Activated CD4-positive, alpha-beta T cell treated with anti-CD3 and anti-CD28 coated beads for 36 hours (primary cell): ENCODE data around the gene GFOD2. TPM values are rescaled to one million over a fixed set of nuclear protein-coding genes. Genes with fewer than 3 reads are reported as not detected.

Experiments
- ATAC-seq: fragments of 200-7000 bp; cut with Tn5 transposase; one replicate; pipeline ENCODE4 v1.10.0; 2021; ENCODE audit warnings: mild to moderate bottlenecking, moderate library complexity
- CTCF ChIA-PET: fragments of 350-600 bp; sonication (Branson Sonifier 250); formaldehyde crosslinking; loops from one replicate; lab custom pipeline; 2021; ENCODE audit warnings: antibody characterized with exemption; lab: Charles Lee
- POLR2A ChIA-PET: fragments of 350-600 bp; sonication (Branson Sonifier 250); formaldehyde crosslinking; loops from one replicate; lab custom pipeline; 2021; ENCODE audit warnings: antibody characterized with exemption, inconsistent platforms; lab: Charles Lee
- DNase-seq: peaks from one replicate; pipeline ENCODE4 v3.0.0-alpha.2; 2020
- H3K27ac Mint-ChIP-seq: one replicate; pipeline ENCODE4 v1.8.0; 2021; ENCODE audit warnings: mixed read lengths
- H3K27me3 Mint-ChIP-seq: one replicate; pipeline ENCODE4 v1.8.0; 2021; ENCODE audit warnings: mixed read lengths
- H3K36me3 Mint-ChIP-seq: one replicate; pipeline ENCODE4 v1.8.0; 2021; ENCODE audit warnings: low read depth, mixed read lengths
- H3K4me1 Mint-ChIP-seq: one replicate; pipeline ENCODE4 v1.8.0; 2021; ENCODE audit warnings: mixed read lengths
- H3K4me3 Mint-ChIP-seq: one replicate; pipeline ENCODE4 v1.8.0; 2021; ENCODE audit warnings: mild to moderate bottlenecking, moderate library complexity, mixed read lengths
- H3K9me3 Mint-ChIP-seq: one replicate; pipeline ENCODE4 v1.8.0; 2021; ENCODE audit warnings: low read depth, mixed read lengths
- intact Hi-C, 2 experiments: fragments of 100-400 bp; cut with DNase I in 1 of 2; cut with micrococcal nuclease in 1 of 2; formaldehyde crosslinking; loops; one replicate each; pipeline versions ENCODE4 v1.14.2 to v1.15.1; 2022 to 2024; cut with DNase I, micrococcal nuclease
- total RNA-seq, 2 experiments: library from RNA; stranded (reverse); gene quantifications; one replicate each; pipeline ENCODE4 v1.2.3, GENCODE V29; 2021

Gene GFOD2
- total RNA-seq, 2 experiments from 2014 or later: 8.7 to 11.5 TPM

DNA sequence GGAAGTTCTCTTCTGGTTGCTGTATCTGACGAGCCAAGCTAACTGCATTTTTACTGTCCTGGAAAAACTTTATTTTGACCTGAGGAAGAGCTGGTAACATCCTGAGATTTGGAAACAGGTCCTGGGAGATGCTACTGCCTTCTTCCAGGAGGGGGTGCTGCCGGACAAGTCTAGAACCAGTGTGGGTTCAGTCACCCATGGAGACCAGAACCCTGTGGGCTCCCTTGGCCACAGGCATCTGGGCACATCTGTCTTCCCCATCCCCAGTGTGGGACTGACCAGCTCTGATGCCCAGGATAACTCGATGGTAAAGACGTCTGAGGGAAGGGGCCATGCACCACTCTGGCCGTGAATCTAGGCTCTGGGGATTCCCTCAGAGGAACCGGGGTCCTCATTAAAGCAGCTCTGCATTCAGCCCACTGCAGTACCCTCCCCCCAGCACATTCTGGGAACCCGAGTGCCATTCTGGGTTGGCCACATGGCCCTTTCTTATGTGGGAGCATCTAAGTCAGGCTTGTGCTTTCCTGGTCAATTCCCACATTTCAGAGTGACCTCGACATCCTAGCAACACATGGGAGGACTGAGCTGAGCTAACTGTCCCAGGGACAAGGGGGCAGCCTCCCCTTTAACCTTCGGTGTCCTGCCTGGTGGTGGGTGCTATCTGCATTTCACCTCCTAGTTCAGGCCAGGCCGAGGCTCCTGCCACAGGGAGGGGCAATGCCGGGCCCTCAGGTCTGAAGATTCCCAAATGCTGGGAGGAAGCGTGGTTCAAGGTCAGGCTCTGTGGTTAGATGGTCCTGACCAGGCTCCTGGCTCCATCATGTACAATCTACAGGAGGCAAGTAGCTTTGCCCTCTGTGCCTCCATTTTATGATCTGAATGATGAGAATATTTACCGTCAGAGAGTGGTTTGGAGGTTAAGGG is 46.1 kb downstream of the GFOD2 start:
- Mint-ChIP-seq H3K27me3 (no peaks in the 10 kb centered on the region), H3K9me3 (no peaks in the 10 kb centered on the region), H3K4me3 (no peak overlapping the region), H3K36me3 (no peaks in the 10 kb centered on the region), H3K4me1 (peaks cover 3% of the 10 kb centered on the region), H3K27ac (no peak overlapping the region)
- DNase-seq (peak; percentile 77), ATAC-seq (peak; percentile 25)
- ChIA-PET CTCF (interaction anchor here (0.6 to 10.5 kb wide), 19 partner anchors 8 to 370 kb away, joined by 3 to 99 read pairs (median 3); partner anchors contain the start of genes PARD6A, RANBP10 and TSNAXIP1), POLR2A (interaction anchor here (0.6 kb wide), 2 partner anchors 13 to 263 kb away, joined by 3 read pairs; partner anchors contain the start of gene ACD)
- intact Hi-C loops: loop anchor here (1.0 to 10.0 kb wide), 5 partner anchors 44 to 372 kb away; partner anchors contain the start of genes GFOD2 (in 1 of the 2) and PSMB10 (in 1 of the 2)

- H3K27me3 Mint-ChIP-seq: no peaks in the 10 kb centered on the region
- intact Hi-C loops: loop anchor here (1.0 to 10.0 kb wide), 5 partner anchors 45 to 372 kb away; partner anchors contain the start of genes GFOD2 (in 1 of the 2) and PSMB10 (in 1 of the 2)
- H3K4me1 Mint-ChIP-seq: peaks cover 9% of the 10 kb centered on the region
- H3K9me3 Mint-ChIP-seq: no peaks in the 10 kb centered on the region
- no peaks in the 10 kb centered on the region for H3K36me3 Mint-ChIP-seq
- CTCF ChIA-PET: interaction anchor here (0.6 to 10.5 kb wide), 18 partner anchors 8 to 371 kb away, joined by 3 to 99 read pairs (median 3); partner anchors contain the start of genes PARD6A, RANBP10 and TSNAXIP1
- POLR2A ChIA-PET: interaction anchor here (0.6 kb wide), 1 partner anchor 264 kb away, joined by 3 read pairs; no protein-coding TSS in a partner anchor
- ATAC-seq (no peak), DNase-seq (no peak)
- H3K27ac Mint-ChIP-seq: no peak overlapping the region
- H3K4me3 Mint-ChIP-seq: no peak overlapping the region
These were observed 46.8 kb downstream of the GFOD2 start for GRCh38 chr16:67672306-67672705.

- Mint-ChIP-seq H3K9me3 (no peaks in the 10 kb centered on the region), H3K27ac (no peak overlapping the region), H3K4me1 (peaks cover 19% of the 10 kb centered on the region), H3K36me3 (no peaks in the 10 kb centered on the region), H3K4me3 (no peak overlapping the region), H3K27me3 (no peaks in the 10 kb centered on the region)
- no peak for ATAC-seq
- ChIA-PET CTCF (interaction anchor here (0.5 to 10.5 kb wide), 15 partner anchors 9 to 303 kb away, joined by 3 to 99 read pairs (median 3); partner anchors contain the start of gene PARD6A), POLR2A (no interaction called here)
- intact Hi-C loops: loop anchor here (5.0 to 10.0 kb wide), 3 partner anchors 48 to 375 kb away; partner anchors contain the start of genes GFOD2 (in 1 of the 2) and PSMB10 (in 1 of the 2)
- DNase-seq: no peak
These were observed 49.5 kb downstream of the GFOD2 start for GRCh38 chr16:67669499-67670101.

- peaks cover 19% of the 10 kb centered on the region for H3K4me1 Mint-ChIP-seq
- no peaks in the 10 kb centered on the region for H3K9me3 Mint-ChIP-seq
- DNase-seq (peak; percentile 57), ATAC-seq (no peak)
- no peaks in the 10 kb centered on the region for H3K36me3 Mint-ChIP-seq
- intact Hi-C loops: loop anchor here (1.0 kb wide), 2 partner anchors 147 to 178 kb away; partner anchors contain the start of gene NUTF2 (in 1 of the 2)
- H3K4me3 Mint-ChIP-seq: no peak overlapping the region
- no peak overlapping the region for H3K27ac Mint-ChIP-seq
- ChIA-PET POLR2A (interaction anchor here (0.6 kb wide), 1 partner anchor 10 kb away, joined by 3 read pairs; no protein-coding TSS in a partner anchor), CTCF (interaction anchor here (0.6 to 10.5 kb wide), 16 partner anchors 9 to 180 kb away, joined by 3 to 99 read pairs (median 4); partner anchors contain the start of genes CARMIL2 and GFOD2)
- H3K27me3 Mint-ChIP-seq: no peaks in the 10 kb centered on the region
These were observed 50.5 kb downstream of the GFOD2 start for GRCh38 chr16:67668495-67669157.

DNA sequence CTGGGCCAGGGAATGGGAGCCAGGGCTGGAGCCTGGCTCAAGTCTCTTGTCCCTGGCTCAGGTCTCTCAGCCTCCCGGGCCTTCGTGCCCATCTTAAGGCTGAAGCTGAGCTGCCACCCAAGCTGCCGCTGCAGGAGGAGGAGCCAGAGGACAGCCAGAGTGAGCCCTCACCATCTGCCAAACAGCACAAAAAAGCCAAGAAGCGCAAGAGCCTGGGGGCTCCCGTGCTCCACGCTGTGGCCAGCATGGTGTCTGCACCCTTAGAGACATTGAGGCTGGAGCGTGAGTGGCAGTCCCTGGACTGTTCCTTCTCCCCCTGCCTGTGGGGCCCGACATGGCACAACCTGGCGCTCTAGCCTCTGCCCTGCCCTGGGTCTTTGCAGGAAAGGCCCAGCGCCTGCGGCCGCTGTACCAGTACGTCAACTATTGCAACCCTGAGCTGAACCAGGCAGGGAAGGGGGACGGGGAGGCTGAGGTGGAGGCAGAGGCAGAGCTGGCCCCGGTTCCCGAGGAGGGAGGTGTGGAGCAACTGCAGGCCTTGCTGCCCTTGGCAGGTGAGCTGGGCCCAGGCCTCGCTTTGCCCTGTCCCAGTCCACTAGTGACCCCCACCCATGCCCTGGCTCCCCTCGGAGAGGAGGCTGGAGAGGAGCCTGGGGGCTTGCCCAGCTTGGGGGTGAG is 51.2 kb downstream of the GFOD2 start:
- DNase-seq (peak; percentile 92), ATAC-seq (peak; percentile 91)
- intact Hi-C loops: loop anchor here (1.0 to 2.0 kb wide), 3 partner anchors 121 to 178 kb away; partner anchors contain the start of gene NUTF2 (in 1 of the 2)
- Mint-ChIP-seq H3K9me3 (no peaks in the 10 kb centered on the region), H3K27ac (no peak overlapping the region), H3K4me1 (peaks cover 19% of the 10 kb centered on the region), H3K4me3 (no peak overlapping the region), H3K36me3 (peaks cover 2% of the 10 kb centered on the region), H3K27me3 (no peaks in the 10 kb centered on the region)
- ChIA-PET CTCF (interaction anchor here (0.6 to 10.5 kb wide), 30 partner anchors 9 to 426 kb away, joined by 3 to 99 read pairs (median 4); partner anchors contain the start of genes ATP6V0D1, CARMIL2, GFOD2 and RANBP10), POLR2A (interaction anchor here (0.5 to 0.7 kb wide), 3 partner anchors 11 to 232 kb away, joined by 3 read pairs; no protein-coding TSS in a partner anchor)

DNA sequence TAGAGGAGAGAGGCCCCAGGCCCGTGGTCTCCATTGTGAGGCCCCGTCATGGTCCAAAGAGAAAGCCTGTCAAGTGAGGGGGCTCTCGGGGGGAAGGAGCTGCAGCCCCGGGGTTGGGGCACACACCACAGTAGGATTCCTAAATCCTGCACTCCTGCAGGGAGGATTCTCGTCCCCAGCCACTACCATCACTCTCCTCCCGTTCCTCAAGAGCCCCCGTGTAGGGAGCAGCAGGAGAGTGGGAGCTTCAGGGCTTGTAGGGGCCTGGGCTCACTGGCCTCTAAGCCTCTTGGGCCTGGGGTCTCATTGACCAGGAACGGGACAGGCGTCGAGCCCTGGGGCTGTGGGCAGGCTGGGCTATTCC is 51.7 kb downstream of the GFOD2 start:
- intact Hi-C loops: loop anchor here in 1 of 2 experiments (2.0 kb wide), 1 partner anchor 121 kb away; no protein-coding TSS in a partner anchor
- peak overlapping the region; percentile 78 for H3K4me3 Mint-ChIP-seq
- no peak for ATAC-seq
- no peak for DNase-seq
- ChIA-PET POLR2A (interaction anchor here (0.5 to 0.7 kb wide), 2 partner anchors 216 to 233 kb away, joined by 3 read pairs; no protein-coding TSS in a partner anchor), CTCF (interaction anchor here (0.5 to 10.5 kb wide), 25 partner anchors 9 to 427 kb away, joined by 3 to 99 read pairs (median 4); partner anchors contain the start of genes ATP6V0D1, CARMIL2, RANBP10 and TSNAXIP1)
- H3K4me1 Mint-ChIP-seq: peaks cover 19% of the 10 kb centered on the region
- peak overlapping the region; percentile 84 for H3K27ac Mint-ChIP-seq
- H3K27me3 Mint-ChIP-seq: no peaks in the 10 kb centered on the region
- no peaks in the 10 kb centered on the region for H3K9me3 Mint-ChIP-seq
- H3K36me3 Mint-ChIP-seq: peaks cover 4% of the 10 kb centered on the region

GRCh38 chr16:67666559-67667452 is 52.3 kb downstream of the GFOD2 start, which contains the start of the genes C16orf86 and ENKD1:
TSS of gene C16orf86 (plus strand) at chr16:67666814. CDS start at chr16:67666971, 157 bp downstream.
TSS of gene ENKD1 (minus strand) at chr16:67666750. CDS start at chr16:67666442, 308 bp downstream.
- Mint-ChIP-seq H3K4me1 (peaks cover 19% of the 10 kb centered on the region), H3K27me3 (no peaks in the 10 kb centered on the region), H3K4me3 (peak within 1 kb of the TSS; percentile 78), H3K9me3 (no peaks in the 10 kb centered on the region), H3K27ac (peak within 1 kb of the TSS; percentile 84), H3K36me3 (peaks cover 8% of the 10 kb centered on the region)
- ChIA-PET POLR2A (interaction anchor here (0.5 to 0.7 kb wide), 4 partner anchors 76 to 233 kb away, joined by 3 to 4 read pairs (median 4); partner anchors contain the start of gene NUTF2), CTCF (interaction anchor here (0.5 to 10.5 kb wide), 24 partner anchors 9 to 427 kb away, joined by 3 to 99 read pairs (median 4); partner anchors contain the start of genes ATP6V0D1, CARMIL2, RANBP10 and TSNAXIP1)
- intact Hi-C loops: loop anchor here in 1 of 2 experiments (1.0 to 2.0 kb wide), 4 partner anchors 52 to 186 kb away; partner anchors contain the start of genes ATP6V0D1, CTCF and GFOD2
- ATAC-seq (peak; percentile 68), DNase-seq (peak; percentile 91)

DNA sequence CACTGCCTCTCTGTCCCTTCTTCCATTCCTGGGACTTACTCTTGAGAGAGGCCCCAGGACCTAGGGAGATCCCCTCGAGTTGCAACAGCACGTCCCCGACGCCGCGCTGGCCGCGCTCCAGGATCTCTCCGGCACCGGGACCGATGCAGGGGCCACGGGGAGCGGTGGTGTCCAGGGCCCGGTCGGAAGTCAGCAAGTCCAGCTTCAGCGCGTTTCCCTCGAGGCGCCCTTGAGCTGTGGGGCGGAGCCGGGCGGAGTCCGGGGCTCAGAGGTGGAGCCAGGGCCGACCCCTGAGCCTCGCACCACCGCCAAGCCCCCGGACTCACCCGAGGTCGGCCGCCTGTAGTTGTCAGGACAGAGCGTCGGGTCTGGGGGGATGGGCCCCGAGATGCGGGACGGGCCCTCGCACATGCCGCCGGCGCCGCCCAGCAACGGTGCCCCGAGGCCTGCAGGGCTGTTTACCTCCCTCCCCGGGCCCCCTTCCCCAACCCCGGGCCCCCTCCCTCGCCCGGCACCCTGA is 53.0 kb downstream of the GFOD2 start:
- intact Hi-C loops: loop anchor here in 1 of 2 experiments (1.0 to 2.0 kb wide), 4 partner anchors 53 to 185 kb away; partner anchors contain the start of genes ATP6V0D1, CTCF and GFOD2
- ATAC-seq (peak; percentile 5), DNase-seq (peak; percentile 53)
- Mint-ChIP-seq H3K36me3 (peaks cover 9% of the 10 kb centered on the region), H3K4me3 (peak overlapping the region; percentile 78), H3K27me3 (no peaks in the 10 kb centered on the region), H3K27ac (no peak overlapping the region), H3K4me1 (peaks cover 23% of the 10 kb centered on the region), H3K9me3 (no peaks in the 10 kb centered on the region)
- ChIA-PET POLR2A (interaction anchor here (0.6 kb wide), 1 partner anchor 75 kb away, joined by 4 read pairs; no protein-coding TSS in a partner anchor), CTCF (interaction anchor here (0.5 to 10.5 kb wide), 10 partner anchors 25 to 422 kb away, joined by 3 to 99 read pairs (median 7); partner anchors contain the start of genes ATP6V0D1 and CTCF)
